ENCODE measurements around the gene SRSF8.

GRCh38 chr11:95098826-95099225 is 32.1 kb downstream of the SRSF8 start:
- no peak for TF ChIP-seq CTCF (conservative IDR thresholded peaks at IDR 0.05)
- no peak for TF ChIP-seq ZFX (IDR thresholded peaks at IDR 0.05)
